GM12874 (cell line): ENCODE measurements around the gene ACP1.

Experiments used
- CTCF ChIP-seq: IDR thresholded peaks from 2 replicates; pipeline ENCODE4 v1.5.1; 2011; ENCODE audit warnings: low read depth, mild to moderate bottlenecking, control low read depth, low read length, moderate library complexity; ENCODE audit not compliant: insufficient read depth

The ACP1 gene

DNA sequence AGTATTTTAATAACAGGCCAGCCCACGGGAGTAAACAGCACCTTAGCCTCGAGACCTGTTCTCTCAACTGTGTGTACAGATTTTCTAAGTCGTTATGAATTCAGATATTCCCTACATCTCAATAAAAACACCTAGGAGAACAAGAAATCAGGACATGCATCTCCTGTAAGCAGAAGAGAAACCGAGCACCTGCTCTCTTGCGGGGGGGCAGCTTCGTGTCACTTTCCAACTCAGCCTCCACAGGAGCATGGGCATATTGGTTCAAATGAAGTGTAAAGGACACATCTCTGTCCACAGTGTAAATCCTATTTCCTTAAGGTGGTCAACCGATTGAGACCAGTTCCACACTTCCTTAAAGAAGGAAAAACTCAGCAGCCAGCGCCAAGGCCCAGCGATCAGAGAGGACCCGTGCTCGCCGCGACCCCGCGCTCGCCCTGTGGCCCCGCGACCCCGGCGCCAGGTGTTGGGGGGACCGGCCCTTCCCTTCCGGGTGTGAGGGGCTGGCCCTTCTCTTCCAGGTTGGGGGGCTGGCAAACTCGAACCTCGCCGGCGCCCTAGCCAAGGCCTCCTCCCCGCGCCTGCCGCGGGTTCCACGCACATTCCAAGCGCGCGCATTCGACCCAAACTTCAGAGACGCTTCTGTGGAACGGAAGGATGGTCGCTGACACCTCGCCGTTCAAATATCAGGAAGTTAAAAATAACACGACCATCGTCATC, 1.6 kb upstream of the ACP1 start:
- TF ChIP-seq CTCF: no peak

GRCh38 chr2:263774-264492, 814 bp upstream of the ACP1 start, which contains the start of gene SH3YL1:
Gene SH3YL1, minus strand, starts transcription at chr2:264032. Its CDS starts 48 bp downstream, at chr2:263984.
- no peak for TF ChIP-seq CTCF

- no peak for TF ChIP-seq CTCF
Observed at GRCh38 chr2:268323-268722, 3.6 kb downstream of the ACP1 start.

GRCh38 chr2:269356-270030, 4.7 kb downstream of the ACP1 start:
- TF ChIP-seq CTCF: no peak

DNA sequence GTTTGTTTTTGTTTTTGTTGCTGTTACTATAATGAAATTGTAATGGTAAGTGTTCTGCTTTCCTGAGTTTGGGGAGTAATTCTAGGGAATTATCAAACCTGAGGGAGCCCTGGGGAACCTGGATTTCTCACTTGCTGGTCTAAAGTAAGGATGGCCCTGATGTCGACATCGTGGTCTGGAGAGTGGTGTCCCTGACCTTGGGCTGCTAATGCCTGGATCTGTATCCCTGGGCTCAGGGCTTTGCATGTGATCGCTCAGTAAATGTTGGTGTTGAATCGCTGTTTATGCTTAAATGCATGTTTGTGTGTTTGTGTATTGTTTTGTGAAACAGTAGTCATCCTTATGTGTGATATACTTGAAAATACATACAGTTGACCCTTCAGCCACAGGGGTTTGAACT, 6.1 kb downstream of the ACP1 start:
- no peak for TF ChIP-seq CTCF

DNA sequence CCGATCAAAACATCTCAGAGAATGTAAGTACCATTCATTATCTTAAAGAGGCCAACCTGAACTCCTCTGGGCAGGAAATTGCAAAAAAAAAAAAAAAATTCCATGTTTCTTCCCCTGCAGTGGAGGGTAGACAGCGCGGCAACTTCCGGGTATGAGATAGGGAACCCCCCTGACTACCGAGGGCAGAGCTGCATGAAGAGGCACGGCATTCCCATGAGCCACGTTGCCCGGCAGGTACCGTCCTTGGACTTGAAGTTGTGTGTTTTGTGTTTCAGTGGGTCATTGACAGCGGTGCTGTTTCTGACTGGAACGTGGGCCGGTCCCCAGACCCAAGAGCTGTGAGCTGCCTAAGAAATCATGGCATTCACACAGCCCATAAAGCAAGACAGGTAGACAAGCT, 7.2 kb downstream of the ACP1 start:
- TF ChIP-seq CTCF: no peak

DNA sequence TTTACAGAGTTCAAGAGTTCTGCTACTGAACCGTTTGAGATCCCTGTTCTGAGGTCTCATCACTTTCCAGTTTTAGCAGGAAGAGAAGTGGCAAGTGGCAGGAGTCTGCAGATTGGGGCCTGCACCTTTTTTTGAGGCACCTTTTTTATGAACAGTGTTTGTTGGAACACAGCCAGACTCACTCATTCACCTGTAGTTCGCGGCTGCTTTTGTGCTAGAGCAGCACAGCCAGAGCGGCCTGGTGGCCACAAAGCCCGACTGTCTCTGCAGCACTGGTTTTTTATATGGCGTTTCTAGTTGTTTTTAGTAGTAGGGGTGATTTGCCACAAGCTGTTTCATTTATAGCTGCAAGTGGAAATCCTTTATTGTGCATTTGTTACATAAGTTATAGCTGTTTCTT, 8.6 kb downstream of the ACP1 start:
- TF ChIP-seq CTCF: no peak
